Measurements from ENCODE around the gene PRKCH. TPM values are rescaled to one million over a fixed set of nuclear protein-coding genes. Genes with fewer than 3 reads are reported as not detected.

Gene PRKCH
- total RNA-seq, 1 experiment from 2014 or later = 10.3 TPM

DNA sequence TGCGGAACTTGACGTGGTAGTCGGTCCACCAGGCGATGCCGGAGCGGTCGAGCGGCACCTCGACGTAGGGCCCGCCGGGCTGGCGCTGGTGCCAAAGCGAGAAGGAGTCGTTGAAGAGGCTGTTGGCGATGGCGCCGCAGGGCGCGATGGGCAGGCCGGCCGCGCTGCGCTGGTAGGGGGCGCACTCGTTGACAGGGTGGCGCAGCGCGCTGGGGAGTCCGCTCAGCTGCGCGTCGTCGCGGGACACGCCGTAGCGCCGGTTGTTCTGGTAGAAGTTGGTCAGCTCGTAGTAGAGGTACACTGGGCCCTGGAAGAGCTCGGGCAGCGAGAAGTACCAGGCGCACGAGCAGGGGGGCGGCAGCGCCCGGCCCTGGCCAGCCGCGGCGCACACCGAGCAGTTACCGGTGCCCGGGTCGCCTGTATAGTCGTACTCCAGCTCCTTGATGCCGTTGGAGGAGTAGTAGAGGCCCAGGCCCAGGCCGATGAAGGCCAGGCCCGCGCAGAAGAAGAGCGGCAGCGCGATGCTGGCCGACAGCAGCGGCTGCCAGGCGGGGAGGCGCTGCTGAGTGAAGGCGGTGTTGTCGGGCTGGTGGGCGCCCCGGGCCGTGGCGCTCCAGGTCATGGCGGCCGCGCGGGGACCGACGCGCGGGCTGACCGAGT, 40.7 kb upstream of the PRKCH start (continued):
- TF ChIP-seq, protein P1, sequence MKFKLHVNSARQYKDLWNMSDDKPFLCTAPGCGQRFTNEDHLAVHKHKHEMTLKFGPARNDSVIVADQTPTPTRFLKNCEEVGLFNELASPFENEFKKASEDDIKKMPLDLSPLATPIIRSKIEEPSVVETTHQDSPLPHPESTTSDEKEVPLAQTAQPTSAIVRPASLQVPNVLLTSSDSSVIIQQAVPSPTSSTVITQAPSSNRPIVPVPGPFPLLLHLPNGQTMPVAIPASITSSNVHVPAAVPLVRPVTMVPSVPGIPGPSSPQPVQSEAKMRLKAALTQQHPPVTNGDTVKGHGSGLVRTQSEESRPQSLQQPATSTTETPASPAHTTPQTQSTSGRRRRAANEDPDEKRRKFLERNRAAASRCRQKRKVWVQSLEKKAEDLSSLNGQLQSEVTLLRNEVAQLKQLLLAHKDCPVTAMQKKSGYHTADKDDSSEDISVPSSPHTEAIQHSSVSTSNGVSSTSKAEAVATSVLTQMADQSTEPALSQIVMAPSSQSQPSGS (CRISPR knock-in tag; IDR thresholded peaks at IDR 0.05; ENCODE audit: borderline replicate concordance, low read depth) = no peak
- TF ChIP-seq GABPB1 (CRISPR knock-in tag; IDR thresholded peaks at IDR 0.05) (no peak), ESRRA (CRISPR knock-in tag; IDR thresholded peaks at IDR 0.05; ENCODE audit: borderline replicate concordance) (peak; percentile 66; the same call in 1 of the 2 replicates), GRHL2 (CRISPR knock-in tag; IDR thresholded peaks at IDR 0.05; ENCODE audit: insufficient replicate concordance, severe bottlenecking) (no peak), SP1 (CRISPR knock-in tag; conservative IDR thresholded peaks at IDR 0.05) (0 out of 2 replicates have a peak, but pooled peaks have one; percentile 14), MYBL2 (CRISPR knock-in tag; IDR thresholded peaks at IDR 0.05) (peak; percentile 25; the same call in 1 of the 2 replicates), FOXJ3 (CRISPR knock-in tag; IDR thresholded peaks at IDR 0.05; ENCODE audit: borderline replicate concordance) (no peak), ZNF121 (CRISPR knock-in tag; IDR thresholded peaks at IDR 0.05) (peak; percentile 99), ETV6 (CRISPR knock-in tag; IDR thresholded peaks at IDR 0.05) (0 out of 2 replicates have a peak, but pooled peaks have one; percentile 20)
- TF ChIP-seq, protein P2, sequence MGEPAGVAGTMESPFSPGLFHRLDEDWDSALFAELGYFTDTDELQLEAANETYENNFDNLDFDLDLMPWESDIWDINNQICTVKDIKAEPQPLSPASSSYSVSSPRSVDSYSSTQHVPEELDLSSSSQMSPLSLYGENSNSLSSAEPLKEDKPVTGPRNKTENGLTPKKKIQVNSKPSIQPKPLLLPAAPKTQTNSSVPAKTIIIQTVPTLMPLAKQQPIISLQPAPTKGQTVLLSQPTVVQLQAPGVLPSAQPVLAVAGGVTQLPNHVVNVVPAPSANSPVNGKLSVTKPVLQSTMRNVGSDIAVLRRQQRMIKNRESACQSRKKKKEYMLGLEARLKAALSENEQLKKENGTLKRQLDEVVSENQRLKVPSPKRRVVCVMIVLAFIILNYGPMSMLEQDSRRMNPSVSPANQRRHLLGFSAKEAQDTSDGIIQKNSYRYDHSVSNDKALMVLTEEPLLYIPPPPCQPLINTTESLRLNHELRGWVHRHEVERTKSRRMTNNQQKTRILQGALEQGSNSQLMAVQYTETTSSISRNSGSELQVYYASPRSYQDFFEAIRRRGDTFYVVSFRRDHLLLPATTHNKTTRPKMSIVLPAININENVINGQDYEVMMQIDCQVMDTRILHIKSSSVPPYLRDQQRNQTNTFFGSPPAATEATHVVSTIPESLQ (CRISPR knock-in tag; IDR thresholded peaks at IDR 0.05) = no peak
- TF ChIP-seq, protein P3, sequence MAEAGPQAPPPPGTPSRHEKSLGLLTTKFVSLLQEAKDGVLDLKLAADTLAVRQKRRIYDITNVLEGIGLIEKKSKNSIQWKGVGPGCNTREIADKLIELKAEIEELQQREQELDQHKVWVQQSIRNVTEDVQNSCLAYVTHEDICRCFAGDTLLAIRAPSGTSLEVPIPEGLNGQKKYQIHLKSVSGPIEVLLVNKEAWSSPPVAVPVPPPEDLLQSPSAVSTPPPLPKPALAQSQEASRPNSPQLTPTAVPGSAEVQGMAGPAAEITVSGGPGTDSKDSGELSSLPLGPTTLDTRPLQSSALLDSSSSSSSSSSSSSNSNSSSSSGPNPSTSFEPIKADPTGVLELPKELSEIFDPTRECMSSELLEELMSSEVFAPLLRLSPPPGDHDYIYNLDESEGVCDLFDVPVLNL (CRISPR knock-in tag; IDR thresholded peaks at IDR 0.05; ENCODE audit: borderline replicate concordance, low read depth) = peak; percentile 63; the same call in 1 of the 2 replicates
- TF ChIP-seq, protein P4, sequence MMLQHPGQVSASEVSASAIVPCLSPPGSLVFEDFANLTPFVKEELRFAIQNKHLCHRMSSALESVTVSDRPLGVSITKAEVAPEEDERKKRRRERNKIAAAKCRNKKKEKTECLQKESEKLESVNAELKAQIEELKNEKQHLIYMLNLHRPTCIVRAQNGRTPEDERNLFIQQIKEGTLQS (CRISPR knock-in tag; conservative IDR thresholded peaks at IDR 0.05) = 0 out of 2 replicates have a peak, but pooled peaks have one; percentile 3
- TF ChIP-seq, protein P5, sequence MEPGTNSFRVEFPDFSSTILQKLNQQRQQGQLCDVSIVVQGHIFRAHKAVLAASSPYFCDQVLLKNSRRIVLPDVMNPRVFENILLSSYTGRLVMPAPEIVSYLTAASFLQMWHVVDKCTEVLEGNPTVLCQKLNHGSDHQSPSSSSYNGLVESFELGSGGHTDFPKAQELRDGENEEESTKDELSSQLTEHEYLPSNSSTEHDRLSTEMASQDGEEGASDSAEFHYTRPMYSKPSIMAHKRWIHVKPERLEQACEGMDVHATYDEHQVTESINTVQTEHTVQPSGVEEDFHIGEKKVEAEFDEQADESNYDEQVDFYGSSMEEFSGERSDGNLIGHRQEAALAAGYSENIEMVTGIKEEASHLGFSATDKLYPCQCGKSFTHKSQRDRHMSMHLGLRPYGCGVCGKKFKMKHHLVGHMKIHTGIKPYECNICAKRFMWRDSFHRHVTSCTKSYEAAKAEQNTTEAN (CRISPR knock-in tag; IDR thresholded peaks at IDR 0.05) = peak; percentile 88; the same call in 1 of the 2 replicates
- TF ChIP-seq, protein P6, sequence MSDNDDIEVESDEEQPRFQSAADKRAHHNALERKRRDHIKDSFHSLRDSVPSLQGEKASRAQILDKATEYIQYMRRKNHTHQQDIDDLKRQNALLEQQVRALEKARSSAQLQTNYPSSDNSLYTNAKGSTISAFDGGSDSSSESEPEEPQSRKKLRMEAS (CRISPR knock-in tag; IDR thresholded peaks at IDR 0.05) = peak; percentile 92
- TF ChIP-seq, protein P7, sequence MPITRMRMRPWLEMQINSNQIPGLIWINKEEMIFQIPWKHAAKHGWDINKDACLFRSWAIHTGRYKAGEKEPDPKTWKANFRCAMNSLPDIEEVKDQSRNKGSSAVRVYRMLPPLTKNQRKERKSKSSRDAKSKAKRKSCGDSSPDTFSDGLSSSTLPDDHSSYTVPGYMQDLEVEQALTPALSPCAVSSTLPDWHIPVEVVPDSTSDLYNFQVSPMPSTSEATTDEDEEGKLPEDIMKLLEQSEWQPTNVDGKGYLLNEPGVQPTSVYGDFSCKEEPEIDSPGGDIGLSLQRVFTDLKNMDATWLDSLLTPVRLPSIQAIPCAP (CRISPR knock-in tag; IDR thresholded peaks at IDR 0.05) = 0 out of 2 replicates have a peak, but pooled peaks have one; percentile 23
- TF ChIP-seq, protein P8, sequence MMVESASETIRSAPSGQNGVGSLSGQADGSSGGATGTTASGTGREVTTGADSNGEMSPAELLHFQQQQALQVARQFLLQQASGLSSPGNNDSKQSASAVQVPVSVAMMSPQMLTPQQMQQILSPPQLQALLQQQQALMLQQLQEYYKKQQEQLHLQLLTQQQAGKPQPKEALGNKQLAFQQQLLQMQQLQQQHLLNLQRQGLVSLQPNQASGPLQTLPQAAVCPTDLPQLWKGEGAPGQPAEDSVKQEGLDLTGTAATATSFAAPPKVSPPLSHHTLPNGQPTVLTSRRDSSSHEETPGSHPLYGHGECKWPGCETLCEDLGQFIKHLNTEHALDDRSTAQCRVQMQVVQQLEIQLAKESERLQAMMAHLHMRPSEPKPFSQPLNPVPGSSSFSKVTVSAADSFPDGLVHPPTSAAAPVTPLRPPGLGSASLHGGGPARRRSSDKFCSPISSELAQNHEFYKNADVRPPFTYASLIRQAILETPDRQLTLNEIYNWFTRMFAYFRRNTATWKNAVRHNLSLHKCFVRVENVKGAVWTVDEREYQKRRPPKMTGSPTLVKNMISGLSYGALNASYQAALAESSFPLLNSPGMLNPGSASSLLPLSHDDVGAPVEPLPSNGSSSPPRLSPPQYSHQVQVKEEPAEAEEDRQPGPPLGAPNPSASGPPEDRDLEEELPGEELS (CRISPR knock-in tag; IDR thresholded peaks at IDR 0.05) = peak; percentile 84
- TF ChIP-seq, protein P9, sequence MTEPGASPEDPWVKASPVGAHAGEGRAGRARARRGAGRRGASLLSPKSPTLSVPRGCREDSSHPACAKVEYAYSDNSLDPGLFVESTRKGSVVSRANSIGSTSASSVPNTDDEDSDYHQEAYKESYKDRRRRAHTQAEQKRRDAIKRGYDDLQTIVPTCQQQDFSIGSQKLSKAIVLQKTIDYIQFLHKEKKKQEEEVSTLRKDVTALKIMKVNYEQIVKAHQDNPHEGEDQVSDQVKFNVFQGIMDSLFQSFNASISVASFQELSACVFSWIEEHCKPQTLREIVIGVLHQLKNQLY (CRISPR knock-in tag; IDR thresholded peaks at IDR 0.05) = 0 out of 2 replicates have a peak, but pooled peaks have one; percentile 19
- TF ChIP-seq, protein P10, sequence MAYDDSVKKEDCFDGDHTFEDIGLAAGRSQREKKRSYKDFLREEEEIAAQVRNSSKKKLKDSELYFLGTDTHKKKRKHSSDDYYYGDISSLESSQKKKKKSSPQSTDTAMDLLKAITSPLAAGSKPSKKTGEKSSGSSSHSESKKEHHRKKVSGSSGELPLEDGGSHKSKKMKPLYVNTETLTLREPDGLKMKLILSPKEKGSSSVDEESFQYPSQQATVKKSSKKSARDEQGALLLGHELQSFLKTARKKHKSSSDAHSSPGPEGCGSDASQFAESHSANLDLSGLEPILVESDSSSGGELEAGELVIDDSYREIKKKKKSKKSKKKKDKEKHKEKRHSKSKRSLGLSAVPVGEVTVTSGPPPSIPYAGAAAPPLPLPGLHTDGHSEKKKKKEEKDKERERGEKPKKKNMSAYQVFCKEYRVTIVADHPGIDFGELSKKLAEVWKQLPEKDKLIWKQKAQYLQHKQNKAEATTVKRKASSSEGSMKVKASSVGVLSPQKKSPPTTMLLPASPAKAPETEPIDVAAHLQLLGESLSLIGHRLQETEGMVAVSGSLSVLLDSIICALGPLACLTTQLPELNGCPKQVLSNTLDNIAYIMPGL (CRISPR knock-in tag; IDR thresholded peaks at IDR 0.05) = peak; percentile 96

Data from WTC11 (cell line).